IMR-90 (cell line): ENCODE results near the gene KCNQ1. TPM values are rescaled to one million over a fixed set of nuclear protein-coding genes. Genes with fewer than 3 reads are reported as not detected.

Experiments used
- ATAC-seq: fragments of 200-7000 bp; cut with Tn5 transposase; 2 replicates; pipeline ENCODE4 v1.9.1; 2020; ENCODE audit warnings: low read depth, mild to moderate bottlenecking, moderate library complexity
- BruUV-seq: library from RNA; stranded (reverse); fragments of 400-500 nt; replicated peaks from 2 replicates; lab custom pipeline; 2021; lab: Mats Ljungman, UMichigan
- CTCF ChIA-PET: fragments of 300-600 bp; formaldehyde crosslinking; extraction: SDS; loops from one replicate; lab custom pipeline; 2021; ENCODE audit warnings: antibody characterized with exemption; lab: Yijun Ruan, JAX
- POLR2A ChIA-PET: fragments of 300-600 bp; sonication (Branson Sonifier 250); formaldehyde crosslinking; loops from one replicate; lab custom pipeline; 2022; ENCODE audit warnings: antibody characterized with exemption; ENCODE audit not compliant: unreplicated experiment; lab: Charles Lee
- DNase-seq: peaks from one replicate; pipeline ENCODE4 v3.0.0; 2013
- H2AFZ ChIP-seq: replicated peaks from 2 replicates; pipeline ENCODE3; 2013; ENCODE audit warnings: low read length, mild to moderate bottlenecking; ENCODE audit not compliant: poor library complexity
- H2AK5ac ChIP-seq: 2 replicates; pipeline ENCODE4 v1.6.1; 2013; ENCODE audit warnings: low read depth, low read length, inconsistent platforms
- H2AK9ac ChIP-seq: replicated peaks from 2 replicates; pipeline ENCODE3; 2013; ENCODE audit warnings: mild to moderate bottlenecking, low read depth, low read length, moderate library complexity; ENCODE audit not compliant: poor library complexity
- H2BK120ac ChIP-seq: 2 replicates; pipeline ENCODE4 v1.6.1; 2013; ENCODE audit warnings: low read depth, low read length, inconsistent platforms
- H2BK15ac ChIP-seq: 3 replicates; pipeline ENCODE4 v1.6.1; 2013; ENCODE audit warnings: low read depth, low read length, inconsistent platforms
- H2BK20ac ChIP-seq: 2 replicates; pipeline ENCODE4 v1.6.1; 2013; ENCODE audit warnings: low read depth, mild to moderate bottlenecking, inconsistent platforms, low read length, moderate library complexity
- H2BK5ac ChIP-seq: 2 replicates; pipeline ENCODE4 v1.6.1; 2013; ENCODE audit warnings: mild to moderate bottlenecking, low read depth, low read length, inconsistent platforms; ENCODE audit not compliant: poor library complexity, severe bottlenecking
- H3K14ac ChIP-seq: replicated peaks from 2 replicates; pipeline ENCODE4 v1.6.1; 2013; ENCODE audit warnings: low read depth, low read length, inconsistent platforms
- H3K18ac ChIP-seq: 2 replicates; pipeline ENCODE4 v1.6.1; 2013; ENCODE audit warnings: low read depth, low read length, control low read depth
- H3K23ac ChIP-seq: 2 replicates; pipeline ENCODE4 v1.6.1; 2013; ENCODE audit warnings: low read depth, low read length, inconsistent platforms
- H3K27ac ChIP-seq: 2 replicates; pipeline ENCODE4 v1.5.1; 2013; ENCODE audit warnings: mild to moderate bottlenecking, control low read depth, low read length; ENCODE audit not compliant: insufficient read depth
- H3K27me3 ChIP-seq: 2 replicates; pipeline ENCODE4 v1.6.1; 2013; ENCODE audit warnings: low read length; ENCODE audit not compliant: control insufficient read depth, insufficient read depth
- H3K36me3 ChIP-seq: 2 replicates; pipeline ENCODE4 v1.6.1; 2013; ENCODE audit warnings: low read length, mixed read lengths; ENCODE audit not compliant: control insufficient read depth, insufficient read depth
- H3K4ac ChIP-seq: 2 replicates; pipeline ENCODE4 v1.6.1; 2013; ENCODE audit warnings: low read depth, low read length, inconsistent platforms
- H3K4me1 ChIP-seq: 2 replicates; pipeline ENCODE4 v1.6.1; 2013; ENCODE audit warnings: low read length, mixed read lengths; ENCODE audit not compliant: control insufficient read depth, insufficient read depth
- H3K4me2 ChIP-seq: 2 replicates; pipeline ENCODE4 v1.6.1; 2013; ENCODE audit warnings: low read depth, mild to moderate bottlenecking, control low read depth, low read length, moderate library complexity
- H3K4me3 ChIP-seq: 2 replicates; pipeline ENCODE4 v1.5.1; 2013; ENCODE audit warnings: low read depth, mild to moderate bottlenecking, control low read depth, low read length, moderate library complexity; ENCODE audit not compliant: insufficient read depth
- H3K56ac ChIP-seq: 2 replicates; pipeline ENCODE4 v1.6.1; 2013; ENCODE audit warnings: low read length, inconsistent platforms; ENCODE audit not compliant: insufficient read depth; ENCODE audit errors: extremely low read depth
- H3K79me1 ChIP-seq, 2 experiments: 2 replicates each; pipeline ENCODE4 v1.6.1; 2013; ENCODE audit warnings: low read length in 2 of 2, inconsistent platforms in 1 of 2, low read depth in 1 of 2
- H3K9ac ChIP-seq: 2 replicates; pipeline ENCODE4 v1.6.1; 2013; ENCODE audit warnings: low read depth, low read length, control low read depth
- H3K9me1 ChIP-seq: 2 replicates; pipeline ENCODE4 v1.6.1; 2013; ENCODE audit warnings: low read length, inconsistent platforms; ENCODE audit not compliant: insufficient read depth
- H3K9me3 ChIP-seq: 2 replicates; pipeline ENCODE4 v1.6.1; 2013; ENCODE audit warnings: low read length; ENCODE audit not compliant: control insufficient read depth, insufficient read depth
- H4K20me1 ChIP-seq: 2 replicates; pipeline ENCODE4 v1.6.1; 2013; ENCODE audit warnings: low read length, inconsistent platforms; ENCODE audit not compliant: insufficient read depth
- H4K5ac ChIP-seq: 2 replicates; pipeline ENCODE4 v1.6.1; 2013; ENCODE audit warnings: mild to moderate bottlenecking, low read depth, low read length, control low read depth
- H4K8ac ChIP-seq, 2 experiments: 2 replicates each; pipeline ENCODE4 v1.6.1; 2013; ENCODE audit warnings: low read depth in 2 of 2, low read length in 2 of 2, control low read depth in 1 of 2, inconsistent platforms in 1 of 2
- H4K91ac ChIP-seq: 2 replicates; pipeline ENCODE4 v1.6.1; 2013; ENCODE audit warnings: low read depth, low read length, inconsistent platforms; ENCODE audit not compliant: insufficient read depth
- BHLHE40 ChIP-seq: fragments of 150-350 bp; IDR thresholded peaks from 2 replicates; pipeline ENCODE4 v1.6.1; 2016; ENCODE audit warnings: mild to moderate bottlenecking, low read depth, low read length
- CEBPB ChIP-seq: IDR thresholded peaks from 2 replicates; pipeline ENCODE4 v1.6.1; 2012; ENCODE audit warnings: low read depth, low read length, improper control_type of control experiment
- CHD1 ChIP-seq: IDR thresholded peaks from 2 replicates; pipeline ENCODE4 v1.6.1; 2012; ENCODE audit warnings: low read depth, low read length, improper control_type of control experiment
- CTCF ChIP-seq: conservative IDR thresholded peaks from 2 replicates; pipeline ENCODE4 v1.5.1; 2012; ENCODE audit warnings: mild to moderate bottlenecking, low read depth, low read length, improper control_type of control experiment
- ELK1 ChIP-seq: fragments of 150-350 bp; IDR thresholded peaks from 2 replicates; pipeline ENCODE4 v1.6.1; 2016; ENCODE audit warnings: low read depth, mild to moderate bottlenecking, low read length, moderate library complexity, borderline replicate concordance
- FOS ChIP-seq: fragments of 150-350 bp; IDR thresholded peaks from 2 replicates; pipeline ENCODE4 v1.6.1; 2016; ENCODE audit warnings: low read depth, low read length
- MAFK ChIP-seq: IDR thresholded peaks from 2 replicates; pipeline ENCODE4 v1.6.1; 2012; ENCODE audit warnings: low read depth, low read length, improper control_type of control experiment
- MAZ ChIP-seq: IDR thresholded peaks from 2 replicates; pipeline ENCODE4 v1.6.1; 2012; ENCODE audit warnings: low read depth, mild to moderate bottlenecking, low read length, improper control_type of control experiment, moderate library complexity, borderline replicate concordance
- MXI1 ChIP-seq: IDR thresholded peaks from 2 replicates; pipeline ENCODE4 v1.6.1; 2012; ENCODE audit warnings: low read depth, mild to moderate bottlenecking, low read length, moderate library complexity, borderline replicate concordance
- NFE2L2 ChIP-seq: fragments of 150-350 bp; IDR thresholded peaks from 2 replicates; pipeline ENCODE4 v1.6.1; 2016; ENCODE audit warnings: low read depth, mild to moderate bottlenecking, low read length
- POLR2A ChIP-seq: IDR thresholded peaks from 2 replicates; pipeline ENCODE4 v1.6.1; 2012; ENCODE audit warnings: mild to moderate bottlenecking, low read depth, low read length
- RAD21 ChIP-seq: IDR thresholded peaks from 2 replicates; pipeline ENCODE4 v1.6.1; 2012; ENCODE audit warnings: low read length, improper control_type of control experiment
- RCOR1 ChIP-seq: IDR thresholded peaks from 2 replicates; pipeline ENCODE4 v1.6.1; 2012; ENCODE audit warnings: mild to moderate bottlenecking, low read length, improper control_type of control experiment; ENCODE audit not compliant: insufficient replicate concordance
- RFX5 ChIP-seq: IDR thresholded peaks from 2 replicates; pipeline ENCODE4 v1.8.0; 2012; ENCODE audit warnings: low read depth, mild to moderate bottlenecking, low read length, moderate library complexity
- SMC3 ChIP-seq: fragments of 150-350 bp; IDR thresholded peaks from 2 replicates; pipeline ENCODE4 v1.6.1; 2016; ENCODE audit warnings: low read depth, mild to moderate bottlenecking, antibody characterized with exemption, low read length, moderate library complexity
- USF2 ChIP-seq: fragments of 150-350 bp; IDR thresholded peaks from 2 replicates; pipeline ENCODE4 v1.6.1; 2017; ENCODE audit warnings: mild to moderate bottlenecking, antibody characterized with exemption, low read length, low read depth
- WGBS, 2 experiments: methylation state at CpG; one replicate each; pipeline versions ENCODE4 v1.1.5 to v1.1.7; 2013; ENCODE audit warnings: missing lambda C conversion rate in 2 of 2; ENCODE audit not compliant: insufficient read length in 1 of 2; ENCODE audit errors: extremely low coverage in 2 of 2; 5-methylcytosine and 5-hydroxymethylcytosine counted together
- dilution Hi-C: fragments of 300-500 bp; cut with HindIII; formaldehyde crosslinking; loops from one replicate; pipeline ENCODE4 v1.14.3; 2018; ENCODE audit warnings: low sequenced_read_pairs; ENCODE audit not compliant: unreplicated experiment
- in situ Hi-C: fragments of 300-500 bp; cut with MboI; formaldehyde crosslinking; loops from 3 replicates; pipeline ENCODE4 v1.14.3; 2019; ENCODE audit warnings: low sequenced_read_pairs, inconsistent platforms, mixed read lengths
- intact Hi-C: fragments of 100-400 bp; cut with micrococcal nuclease; formaldehyde crosslinking; loops from 2 replicates; pipeline ENCODE4 v1.10.0; 2022
- polyA plus RNA-seq, 3 experiments: library from polyadenylated mRNA; depleted of rRNA; stranded (reverse); fragments of >200 nt; gene quantifications; 2 replicates each; pipeline ENCODE4 v1.2.3, GENCODE V29; 2012; ENCODE audit warnings: low replicate concordance in 1 of 3
- total RNA-seq: library from RNA; depleted of rRNA; stranded (reverse); fragments of >200 nt; gene quantifications from 2 replicates; pipeline ENCODE4 v1.2.3, GENCODE V29; 2012

Gene KCNQ1
- total and polyA plus RNA-seq, 2 of the 4 experiments (the other 2 are of a cell fraction), result 0.07 TPM; not detected in 1

DNA sequence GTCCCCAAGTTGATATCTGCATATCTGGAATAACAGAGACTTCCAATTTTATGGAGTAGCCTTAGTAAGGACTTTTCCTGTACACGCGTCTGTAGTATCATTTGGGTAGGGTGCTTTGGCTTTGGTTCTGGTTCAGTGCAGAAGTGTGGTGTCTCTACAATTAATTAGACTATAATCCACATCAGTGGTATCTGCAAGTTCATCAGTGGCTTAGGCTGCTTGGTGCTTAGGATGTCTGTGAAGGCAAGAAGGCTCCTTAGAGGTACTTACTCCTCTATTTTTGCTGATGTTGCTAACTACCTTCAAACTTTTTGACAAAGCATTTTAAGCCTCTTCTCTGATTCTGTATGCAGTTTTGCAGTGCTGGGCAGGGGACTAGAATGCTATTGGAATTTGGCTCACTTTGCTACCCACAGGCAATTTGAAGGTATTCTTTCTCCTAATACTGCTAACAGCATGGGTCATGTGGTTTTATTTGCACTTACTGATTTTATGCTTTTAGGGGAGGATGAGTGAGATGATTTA lies 205.6 kb downstream of the KCNQ1 start:
- POLR2A ChIA-PET, result no interaction called here

More for the DNA sequence above, 205.6 kb downstream of the KCNQ1 start:
- no CpG with 5 or more reads among the region's 2 CpGs for WGBS, 2 experiments
- Histone ChIP-seq H4K91ac (no peak overlapping the region), H2BK120ac (no peak overlapping the region), H3K4ac (no peak overlapping the region), H2AK5ac (no peak overlapping the region), H3K23ac (no peak overlapping the region), H3K36me3 (no peaks in the 10 kb centered on the region), H4K20me1 (no peaks in the 10 kb centered on the region; the same call in 1 of the 2 replicates), H2AK9ac (no peak overlapping the region), H2BK15ac (no peak overlapping the region), H3K9me3 (peaks cover 71% of the 10 kb centered on the region), H2BK5ac (no peak overlapping the region), H3K79me1 (peaks cover 0 to 3% of the 10 kb centered on the region in 2 experiments; a peak in 1 of 4 replicates), H2BK20ac (no peak overlapping the region), H3K56ac (no peak overlapping the region), H3K4me3 (no peak overlapping the region), H2AFZ (no peak overlapping the region), H4K8ac (no peak overlapping the region), H3K27ac (no peak overlapping the region), H3K4me2 (no peak overlapping the region), H3K18ac (no peak overlapping the region), H3K9ac (no peak overlapping the region), H3K14ac (no peak overlapping the region), H3K27me3 (peaks cover 11% of the 10 kb centered on the region; the same call in 1 of the 2 replicates), H3K4me1 (no peaks in the 10 kb centered on the region), H4K5ac (no peak overlapping the region), H3K9me1 (no peaks in the 10 kb centered on the region)
- no peak for TF ChIP-seq SMC3
- no peak for TF ChIP-seq RCOR1
- TF ChIP-seq RAD21, result no peak
- TF ChIP-seq POLR2A, result no peak
- no peak for TF ChIP-seq CHD1
- TF ChIP-seq CEBPB, result no peak
- TF ChIP-seq ELK1, result no peak
- TF ChIP-seq MAZ, result no peak
- no peak for TF ChIP-seq FOS
- no peak for TF ChIP-seq CTCF
- no peak for TF ChIP-seq USF2
- no peak for TF ChIP-seq NFE2L2
- no peak for TF ChIP-seq MXI1
- no peak for TF ChIP-seq RFX5
- no peak for TF ChIP-seq MAFK
- no peak for TF ChIP-seq BHLHE40
- intact Hi-C loops, result no loop called here
- no TSS peak for BruUV-seq
- in situ Hi-C loops, result no loop called here
- CTCF ChIA-PET, result no interaction called here
- no peak for ATAC-seq
- dilution Hi-C loops, result no loop called here
- DNase-seq, result no peak
